K562 (cell line): Measurements from ENCODE around the gene PDE11A. TPM values are rescaled to one million over a fixed set of nuclear protein-coding genes. Genes with fewer than 3 reads are reported as not detected.

Source experiments
- CREM ChIP-seq: IDR thresholded peaks from 2 replicates; pipeline ENCODE4 v1.6.1; 2014; ENCODE audit warnings: antibody characterized with exemption, low read depth
- CSDE1 ChIP-seq, 2 experiments: fragments of 450-650 bp; IDR thresholded peaks; 2 replicates each; pipeline ENCODE4 v1.6.1; 2016; ENCODE audit warnings: mild to moderate bottlenecking in 1 of 2
- MEIS2 ChIP-seq: fragments of 450-650 bp; IDR thresholded peaks from 2 replicates; pipeline ENCODE4 v1.6.1; 2014; ENCODE audit warnings: mild to moderate bottlenecking; ENCODE audit not compliant: partially characterized antibody
- RBM25 ChIP-seq: fragments of 200-400 bp; formaldehyde crosslinking; IDR thresholded peaks from 2 replicates; pipeline ENCODE4 v1.6.1; 2018; ENCODE audit warnings: low read length, low read depth, moderate library complexity; ENCODE audit not compliant: severe bottlenecking
- RUNX1 ChIP-seq: sonication (generic); IDR thresholded peaks from 2 replicates; pipeline ENCODE4 v1.6.1; 2016; ENCODE audit warnings: antibody characterized with exemption, low read depth
- TCF7L2 ChIP-seq: fragments of 150-350 bp; IDR thresholded peaks from 2 replicates; pipeline ENCODE4 v1.6.1; 2016; ENCODE audit warnings: low read depth, mild to moderate bottlenecking, low read length, moderate library complexity
- ZBTB40 ChIP-seq, 2 experiments: fragments of 450-650 bp in 1 of 2; sonication (generic) in 1 of 2; formaldehyde crosslinking in 1 of 2; IDR thresholded peaks; 2 replicates each; pipeline versions ENCODE4 v1.7.1 to v1.9.0; 2016 to 2022; ENCODE audit warnings: inconsistent platforms in 1 of 2, mild to moderate bottlenecking in 1 of 2, missing genetic modification reagents in 1 of 2
- ZNF133 ChIP-seq: fragments of 250-450 bp; sonication (Bioruptor Pico); IDR thresholded peaks from 2 replicates; pipeline ENCODE4 v1.4.0; 2020; ENCODE audit warnings: mild to moderate bottlenecking
- ZNF436 ChIP-seq: fragments of 250-450, 450-650 bp; sonication (Bioruptor Pico); formaldehyde crosslinking; IDR thresholded peaks from 2 replicates; pipeline ENCODE4 v1.7.0; 2020; ENCODE audit warnings: mild to moderate bottlenecking
- ZNF507 ChIP-seq: conservative IDR thresholded peaks from 2 replicates; pipeline ENCODE4 v1.6.1; 2017; ENCODE audit warnings: missing genetic modification characterization, missing compliant biosample characterization
- ZNF584 ChIP-seq: fragments of 200-800 bp; sonication (Bioruptor generic); IDR thresholded peaks from 2 replicates; pipeline ENCODE4 v1.6.1; 2016; ENCODE audit warnings: low read depth, mild to moderate bottlenecking, missing genetic modification characterization, missing compliant biosample characterization
- polyA plus RNA-seq, 8 experiments: library from polyadenylated mRNA; depleted of rRNA in 4 of 8; stranded (reverse) in 5 of 8; unstranded in 3 of 8; fragments of >200 nt; fragmentation: Nextera tagmentation in 2 of 8; fragmentation: Illumina TruSeq in 1 of 8; extraction: Ambion mirVana in 2 of 8; extraction: Trizol in 1 of 8; gene quantifications; 2 replicates each; pipeline versions ENCODE4 v1.2.1 to v1.2.3, GENCODE V29; 2011 to 2014; ENCODE audit warnings: inconsistent platforms in 1 of 8, missing spikeins in 1 of 8
- total RNA-seq, 7 experiments: library from RNA; depleted of rRNA in 6 of 7; stranded (reverse); fragments of >200 nt in 6 of 7; fragmentation: Illumina TruSeq in 2 of 7; extraction: Trizol in 2 of 7; gene quantifications; 2 replicates each; pipeline versions ENCODE4 v1.2.1 to v1.2.3, GENCODE V29; 2011 to 2021; ENCODE audit warnings: low replicate concordance in 1 of 7
- TF ChIP-seq, protein P1 (sequence below): fragments of 250-450 bp; sonication (Bioruptor Pico); IDR thresholded peaks from 2 replicates; pipeline ENCODE4 v1.8.0; 2022; ENCODE audit warnings: inconsistent platforms, mild to moderate bottlenecking, moderate library complexity, borderline replicate concordance
- TF ChIP-seq, protein P2 (sequence below): IDR thresholded peaks from 2 replicates; pipeline ENCODE4 v1.6.1; 2016; ENCODE audit warnings: missing genetic modification characterization, missing compliant biosample characterization

Gene PDE11A
- total and polyA plus RNA-seq, 9 of the 15 experiments (the other 6 are each of a cell fraction or from before 2014, with no cell fraction given), result 3.2 to 22.1 (median 5.7) TPM

GRCh38 chr2:178112202-178113152 is 39.9 kb upstream of the PDE11A start, which contains the start of gene RBM45 (continued):
- TF ChIP-seq ZBTB40 (IDR thresholded peaks at IDR 0.05) (peak; percentile 91), ZBTB40 (CRISPR knock-in tag; IDR thresholded peaks at IDR 0.05) (no peak), MEIS2 (peak; percentile 34), ZNF507 (tag) (no peak), TCF7L2 (no peak), ZNF436 (no peak), ZNF584 (no peak), CSDE1 (IDR thresholded peaks at IDR 0.05) (no peak; a peak in 1 of 4 replicates), CREM (peak; percentile 81), RBM25 (no peak), ZNF133 (CRISPR knock-in tag) (no peak), RUNX1 (no peak)
- TF ChIP-seq, protein P1, sequence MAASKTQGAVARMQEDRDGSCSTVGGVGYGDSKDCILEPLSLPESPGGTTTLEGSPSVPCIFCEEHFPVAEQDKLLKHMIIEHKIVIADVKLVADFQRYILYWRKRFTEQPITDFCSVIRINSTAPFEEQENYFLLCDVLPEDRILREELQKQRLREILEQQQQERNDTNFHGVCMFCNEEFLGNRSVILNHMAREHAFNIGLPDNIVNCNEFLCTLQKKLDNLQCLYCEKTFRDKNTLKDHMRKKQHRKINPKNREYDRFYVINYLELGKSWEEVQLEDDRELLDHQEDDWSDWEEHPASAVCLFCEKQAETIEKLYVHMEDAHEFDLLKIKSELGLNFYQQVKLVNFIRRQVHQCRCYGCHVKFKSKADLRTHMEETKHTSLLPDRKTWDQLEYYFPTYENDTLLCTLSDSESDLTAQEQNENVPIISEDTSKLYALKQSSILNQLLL, result no peak
- TF ChIP-seq, protein P2, sequence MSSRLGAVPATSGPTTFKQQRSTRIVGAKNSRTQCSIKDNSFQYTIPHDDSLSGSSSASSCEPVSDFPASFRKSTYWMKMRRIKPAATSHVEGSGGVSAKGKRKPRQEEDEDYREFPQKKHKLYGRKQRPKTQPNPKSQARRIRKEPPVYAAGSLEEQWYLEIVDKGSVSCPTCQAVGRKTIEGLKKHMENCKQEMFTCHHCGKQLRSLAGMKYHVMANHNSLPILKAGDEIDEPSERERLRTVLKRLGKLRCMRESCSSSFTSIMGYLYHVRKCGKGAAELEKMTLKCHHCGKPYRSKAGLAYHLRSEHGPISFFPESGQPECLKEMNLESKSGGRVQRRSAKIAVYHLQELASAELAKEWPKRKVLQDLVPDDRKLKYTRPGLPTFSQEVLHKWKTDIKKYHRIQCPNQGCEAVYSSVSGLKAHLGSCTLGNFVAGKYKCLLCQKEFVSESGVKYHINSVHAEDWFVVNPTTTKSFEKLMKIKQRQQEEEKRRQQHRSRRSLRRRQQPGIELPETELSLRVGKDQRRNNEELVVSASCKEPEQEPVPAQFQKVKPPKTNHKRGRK, result no peak
